ENCODE results near the gene XPO4.
"Not testable (repeated sequence)": the region's sequence is repeated elsewhere in the genome, so short reads cannot be mapped to it uniquely, and the experiment has no call there.

XPO4 gene

DNA sequence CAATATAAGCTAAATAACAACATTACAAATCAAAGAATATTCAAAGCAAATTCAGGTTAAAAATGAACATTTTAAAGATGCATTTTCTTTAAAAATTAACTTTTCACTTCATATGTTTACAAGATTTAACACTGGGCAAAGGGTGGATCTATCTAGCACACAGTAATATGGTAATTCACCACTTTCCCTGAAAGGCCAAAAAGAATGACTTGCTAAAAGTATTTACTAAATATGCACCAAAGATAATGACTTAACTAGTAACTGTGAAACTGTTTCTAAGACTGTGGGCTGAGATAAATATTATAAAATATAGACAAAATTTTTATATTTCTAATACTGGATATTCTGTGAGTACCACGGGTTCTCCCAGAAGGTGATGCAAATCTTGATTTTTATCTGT, 124.2 kb downstream of the XPO4 start:
- no peak for DNase-seq

GRCh38 chr13:20776751-20777150, 125.8 kb downstream of the XPO4 start:
- no peak for DNase-seq

DNA sequence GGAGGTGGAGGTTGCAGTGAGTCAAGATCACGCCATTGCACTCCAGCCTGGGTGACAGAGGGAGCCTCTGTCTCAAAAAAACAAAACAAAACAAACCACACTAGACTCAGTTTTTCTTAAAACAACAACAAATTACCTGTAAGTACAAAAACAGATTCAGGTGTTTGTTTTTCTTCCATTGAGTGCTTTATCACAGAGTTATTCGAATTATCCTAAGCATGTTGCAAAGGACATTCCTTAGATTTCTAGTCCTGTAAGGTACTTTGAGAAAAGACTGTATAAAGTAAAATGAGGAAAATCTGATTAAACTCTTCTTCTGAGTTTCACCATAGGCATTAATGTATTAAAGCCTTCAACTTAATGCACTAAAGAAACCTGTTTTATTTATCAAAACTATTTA, 126.6 kb downstream of the XPO4 start:
- DNase-seq = no peak

DNA sequence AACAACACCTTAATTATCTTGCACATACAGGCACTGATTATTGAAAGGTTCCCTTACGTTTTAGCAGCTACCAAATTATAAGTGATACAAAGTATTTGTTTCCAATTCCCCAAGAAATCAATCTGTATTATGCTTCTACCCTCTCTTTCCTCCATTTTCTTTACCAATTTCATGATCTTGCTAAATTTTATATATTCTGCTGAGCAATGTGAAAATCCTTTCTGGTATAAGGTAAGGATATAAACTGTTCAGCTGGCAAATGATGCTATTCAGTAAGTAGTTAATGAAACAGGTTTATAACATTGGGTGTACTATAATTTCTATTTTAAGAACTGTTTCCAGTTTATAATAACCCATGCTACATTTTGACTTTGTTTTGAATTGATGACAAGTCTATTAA, 127.8 kb downstream of the XPO4 start:
- no peak for DNase-seq

DNA sequence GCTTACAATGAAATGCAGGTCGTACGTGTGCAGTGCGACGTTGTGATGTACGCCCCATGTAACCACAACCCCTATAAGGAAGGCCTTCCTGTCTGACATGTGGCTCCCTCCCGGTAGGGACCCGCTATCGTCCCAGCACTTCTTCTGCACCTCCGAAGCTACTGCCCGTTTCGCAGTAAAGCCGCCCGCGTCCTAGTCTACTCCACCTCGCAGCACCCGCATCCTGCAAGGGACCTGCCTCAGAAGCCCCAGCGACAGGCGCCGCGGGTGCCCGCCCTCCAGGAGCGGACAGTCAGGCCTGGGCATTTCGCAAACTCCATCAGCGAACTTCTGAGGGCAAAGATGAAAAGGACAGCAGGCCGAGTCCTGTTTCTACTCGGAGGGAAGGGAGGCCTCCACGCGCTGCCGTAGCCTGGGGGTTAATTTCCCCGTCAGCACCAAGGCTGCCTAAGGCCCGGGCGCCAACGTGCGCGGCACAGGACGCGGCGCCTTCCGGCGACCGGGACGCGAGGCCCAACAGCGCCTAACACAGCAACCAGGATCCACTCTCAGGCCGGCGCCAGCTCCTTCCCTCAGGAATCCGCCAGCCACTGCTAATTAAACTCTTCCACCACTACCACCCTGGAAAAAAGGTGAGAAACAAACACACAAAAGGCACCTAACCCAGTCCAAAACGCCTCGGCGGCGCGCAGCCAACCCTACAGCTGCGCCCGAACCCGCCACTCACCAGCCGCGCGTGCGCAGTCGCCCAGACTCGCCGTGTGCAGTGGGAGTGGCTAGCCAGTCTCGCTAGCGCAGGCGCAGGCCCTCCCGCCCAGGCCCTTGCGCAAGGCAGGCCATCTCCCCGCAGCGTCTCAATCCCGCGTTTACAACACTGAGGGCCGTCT, 129.1 kb downstream of the XPO4 start, which contains the start of gene EEF1AKMT1:
Gene EEF1AKMT1, minus strand, starts transcription at position 768 of the 887 bp plus-strand sequence. CDS start 16,363 bp downstream, outside the sequence.
- peak; percentile 64 for DNase-seq

DNA sequence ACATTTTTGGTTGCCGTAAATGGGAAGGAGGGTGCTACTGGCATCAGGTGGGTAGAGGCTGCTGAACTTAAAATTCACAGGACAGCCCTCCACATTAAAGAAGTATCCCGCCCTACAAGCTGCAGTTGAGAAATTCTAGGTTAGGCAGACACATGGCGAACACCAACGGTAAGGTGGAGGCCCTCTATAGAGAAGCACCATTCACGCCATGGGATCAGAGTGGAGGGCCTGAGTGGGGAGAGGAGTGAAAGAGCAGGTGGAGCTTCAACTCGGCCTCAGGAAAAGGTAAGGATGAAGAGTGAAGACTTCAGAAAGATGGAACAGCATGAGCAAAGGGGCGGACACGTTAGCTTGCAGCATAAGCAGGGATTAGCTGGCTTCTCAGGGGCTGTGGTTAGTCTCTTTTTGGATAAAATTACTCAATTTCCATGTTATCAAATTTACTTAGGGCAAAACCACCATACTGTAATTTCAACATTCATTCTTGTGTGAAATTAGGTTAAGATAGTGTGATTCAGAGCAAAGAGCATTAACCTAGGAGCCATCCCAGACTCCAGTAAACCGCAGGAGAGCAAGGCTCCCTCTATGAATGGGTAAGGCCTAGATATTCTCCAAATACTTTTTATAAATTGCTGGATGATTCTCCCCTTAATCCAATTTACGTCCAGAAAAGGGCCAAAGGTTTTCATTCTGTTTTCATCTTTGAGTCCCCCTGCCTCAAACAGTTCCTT, 130.0 kb downstream of the XPO4 start:
- DNase-seq = no peak

DNA sequence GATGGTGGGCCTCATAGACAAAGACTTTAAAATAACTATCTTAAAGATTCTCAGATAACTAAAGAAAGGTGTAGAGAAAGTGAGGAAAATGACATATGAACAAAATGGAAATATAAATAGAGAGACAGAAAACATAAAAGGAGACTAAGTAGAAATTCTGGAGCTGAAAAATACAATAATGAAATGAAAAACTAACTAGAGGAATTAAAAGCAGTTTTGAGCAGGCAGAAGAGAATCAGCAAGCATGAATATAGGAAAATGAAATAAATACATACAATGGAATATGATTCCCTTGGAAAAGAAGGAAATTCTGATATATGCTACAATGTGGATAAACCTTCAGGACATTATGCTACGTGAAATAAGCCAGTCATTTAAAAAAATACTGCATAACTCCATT, 132.7 kb downstream of the XPO4 start:
- no peak for DNase-seq

DNA sequence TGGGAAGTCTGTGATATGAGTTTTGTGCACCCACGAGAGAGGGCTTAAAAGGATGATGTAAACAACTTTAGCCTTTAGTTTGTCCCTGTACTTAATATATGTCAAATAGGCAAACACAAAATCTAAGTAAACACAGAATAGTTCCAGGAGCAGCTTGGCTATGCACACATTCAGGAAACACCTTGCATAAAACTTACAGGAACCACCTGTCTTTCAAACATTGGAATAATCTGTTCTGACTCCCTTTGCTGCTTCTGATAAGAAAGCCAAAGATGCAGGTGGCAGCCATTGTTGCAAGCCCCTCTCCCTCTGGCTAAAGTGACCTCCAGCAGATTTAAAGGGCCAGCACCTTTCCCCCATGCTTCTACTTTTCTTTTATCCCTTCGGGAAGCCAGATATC, 133.5 kb downstream of the XPO4 start:
- DNase-seq = no peak

DNA sequence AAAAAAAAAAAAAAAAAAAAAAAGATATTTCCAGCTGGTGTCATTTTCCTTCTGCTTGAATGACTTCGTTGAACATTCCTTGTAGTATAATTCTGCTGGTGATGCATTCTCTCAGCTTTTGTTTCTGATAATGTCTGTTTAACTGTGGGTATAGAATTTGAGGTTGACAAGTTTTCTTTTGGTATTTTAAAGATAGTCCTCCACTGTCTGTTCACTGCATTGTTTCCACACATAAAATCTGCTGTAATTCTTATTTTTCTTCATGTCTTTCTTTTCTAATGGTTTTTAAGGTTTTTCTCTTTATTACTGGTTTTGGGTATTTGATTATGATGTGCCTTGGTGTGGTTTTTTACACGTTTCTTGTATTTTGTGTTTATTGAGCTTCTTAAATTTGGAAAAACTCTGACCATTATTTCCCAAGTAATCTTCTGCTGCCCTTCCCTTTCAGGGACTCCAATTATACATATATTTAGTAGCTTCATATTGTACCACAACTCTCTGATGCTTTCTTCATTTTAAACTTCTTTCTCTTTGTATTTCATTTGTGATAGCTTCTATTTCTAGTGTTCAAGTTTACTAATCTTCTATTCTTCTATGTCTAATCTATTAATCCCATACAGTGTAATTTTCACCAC, 135.1 kb downstream of the XPO4 start:
- DNase-seq = no peak

- no peak for DNase-seq
These were observed 141.7 kb downstream of the XPO4 start for GRCh38 chr13:20760872-20761271.

GRCh38 chr13:20754009-20754408, 148.5 kb downstream of the XPO4 start:
- DNase-seq = no peak

DNA sequence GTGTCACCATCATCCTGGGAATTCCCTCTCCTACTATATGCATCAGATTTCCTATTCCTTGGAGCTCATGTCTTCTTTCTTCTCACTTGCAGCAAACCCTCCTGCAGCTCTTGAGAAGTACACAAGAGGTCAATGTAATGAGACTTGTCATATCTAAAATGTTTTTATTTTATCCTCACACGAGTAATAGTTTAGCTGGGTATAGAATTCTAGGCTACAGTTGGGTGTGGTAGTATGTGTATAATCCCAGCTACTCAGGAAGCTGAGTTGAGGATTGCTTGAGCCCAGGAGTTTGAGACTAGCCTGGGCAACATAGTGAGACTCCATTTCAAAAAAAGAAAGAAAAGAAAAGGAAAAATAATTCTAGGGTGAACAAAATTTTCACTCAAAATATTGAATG, 153.2 kb downstream of the XPO4 start:
- DNase-seq = no peak

DNA sequence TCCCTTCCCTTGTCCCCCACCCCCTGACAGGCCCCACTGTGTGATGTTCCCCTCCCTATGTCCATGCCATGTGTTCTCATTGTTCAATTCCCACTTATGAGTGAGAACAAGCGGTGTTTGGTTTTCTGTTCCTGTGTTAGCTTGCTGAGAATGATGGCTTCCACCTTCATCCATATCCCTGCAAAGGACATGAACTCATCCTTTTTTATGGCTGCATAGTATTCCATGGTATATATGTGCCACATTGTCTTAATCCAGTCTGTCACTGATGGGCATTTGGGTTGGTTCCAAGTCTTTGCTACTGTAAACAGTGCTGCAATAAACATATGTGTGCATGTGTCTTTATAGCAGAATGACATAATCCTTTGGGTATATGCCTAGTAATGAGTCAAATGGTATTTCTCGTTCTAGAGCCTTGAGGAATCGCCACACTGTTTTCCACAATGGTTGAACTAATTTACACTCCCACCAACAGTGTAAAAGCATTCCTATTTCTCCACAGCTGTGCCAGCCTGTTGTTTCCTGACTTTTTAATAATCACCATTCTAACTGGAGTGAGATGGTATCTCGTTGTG, 158.6 kb downstream of the XPO4 start:
- not testable (repeated sequence) for DNase-seq

GRCh38 chr13:20740021-20740420, 162.5 kb downstream of the XPO4 start:
- no peak for DNase-seq

DNA sequence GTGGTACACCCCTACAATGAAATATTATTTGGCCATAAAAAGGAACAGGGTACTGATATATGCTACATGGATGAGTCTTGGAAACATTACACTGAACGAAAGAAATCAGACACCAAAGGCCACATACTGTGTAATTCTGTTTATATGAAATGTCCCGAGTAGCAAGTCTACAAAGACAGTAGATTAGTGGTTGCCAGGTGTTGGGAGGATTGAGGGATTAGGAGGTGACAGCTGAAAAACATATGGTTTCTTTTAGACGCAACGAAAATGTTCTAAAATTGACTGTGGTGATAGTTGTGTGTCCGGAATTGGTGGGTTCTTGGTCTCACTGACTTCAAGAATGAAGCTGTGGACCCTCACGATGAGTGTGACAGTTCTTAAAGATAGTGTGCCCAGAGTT, 163.9 kb downstream of the XPO4 start:
- DNase-seq = no peak

DNA sequence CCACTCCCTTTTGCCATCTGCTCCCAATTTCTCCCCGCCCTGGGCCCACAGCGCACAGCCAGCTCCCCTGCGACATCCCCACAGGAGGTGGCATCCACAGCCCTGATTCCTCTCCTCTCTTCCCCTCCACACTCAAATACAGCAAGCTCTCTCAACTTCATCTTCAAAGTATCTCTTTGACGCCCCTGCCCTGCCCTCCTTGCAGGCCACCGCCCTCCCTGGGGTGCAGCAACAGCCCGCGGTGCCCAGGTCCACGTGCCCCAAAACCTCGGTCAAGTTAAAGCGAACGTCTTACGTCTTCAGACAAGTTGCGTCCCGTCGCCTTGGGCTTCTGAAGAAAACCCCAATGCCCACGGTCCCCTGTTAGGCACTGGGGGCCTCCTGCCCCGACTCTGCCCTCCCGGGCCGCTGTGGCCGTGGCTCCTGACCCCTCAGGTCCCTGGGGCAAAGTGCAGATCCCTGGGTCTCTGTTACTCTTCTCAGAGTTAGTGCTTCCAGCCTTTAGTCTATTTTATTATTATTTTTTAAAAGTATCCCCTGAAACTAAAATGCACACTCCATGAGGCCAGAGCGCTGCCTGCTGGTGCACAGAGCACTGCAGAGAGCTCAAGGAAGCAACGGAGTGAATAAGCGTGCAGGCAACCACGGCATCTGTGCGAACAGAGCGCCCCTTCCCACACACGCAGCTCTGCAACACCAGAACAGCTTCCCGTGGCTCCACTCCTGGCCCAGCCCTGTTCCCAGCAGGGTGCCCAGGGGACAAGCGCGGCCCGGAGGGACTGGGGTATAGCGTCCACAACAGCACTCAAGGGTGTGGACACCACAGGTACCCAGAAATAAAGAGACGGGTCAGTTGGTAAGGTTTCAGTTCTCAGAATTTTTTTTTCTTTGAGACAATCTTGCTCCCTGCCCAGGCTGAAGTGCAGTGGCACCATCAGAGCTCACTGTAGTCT, 172.6 kb downstream of the XPO4 start:
- no peak for DNase-seq

DNA sequence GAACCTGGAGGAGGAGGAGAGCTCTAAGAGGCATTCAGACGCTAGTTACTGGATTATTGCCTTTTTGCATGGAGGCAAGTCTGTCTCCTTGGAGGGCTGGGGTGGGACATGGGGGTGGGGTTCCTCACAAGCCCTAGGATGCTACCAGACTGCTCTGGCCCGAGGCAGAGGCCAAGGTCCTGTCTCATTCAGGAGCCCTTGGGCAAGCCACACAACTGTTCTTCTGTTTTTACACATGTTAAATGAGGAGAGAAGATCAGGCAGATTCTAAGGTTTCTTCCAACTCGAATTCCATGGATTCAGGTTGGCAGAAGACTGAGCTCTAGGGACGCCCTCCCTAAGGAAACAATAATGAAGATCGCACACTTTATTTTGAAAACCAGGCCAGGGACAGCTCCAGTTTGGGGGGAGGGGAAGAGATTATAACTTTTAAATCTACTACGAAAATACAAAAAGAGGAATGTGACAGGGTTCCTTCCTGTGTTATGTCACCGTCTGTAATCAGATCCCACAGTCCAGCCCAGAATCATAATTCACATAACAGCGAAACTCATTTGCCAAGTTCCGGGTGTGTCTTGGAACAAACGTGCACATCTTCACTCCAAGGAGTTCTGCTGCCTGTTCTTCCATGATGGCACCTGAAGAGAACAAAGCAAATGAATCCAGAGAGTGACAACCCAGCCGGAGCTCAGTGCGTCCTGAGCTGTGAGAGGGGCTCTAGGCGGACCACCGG, 173.8 kb downstream of the XPO4 start:
- no peak for DNase-seq

DNA sequence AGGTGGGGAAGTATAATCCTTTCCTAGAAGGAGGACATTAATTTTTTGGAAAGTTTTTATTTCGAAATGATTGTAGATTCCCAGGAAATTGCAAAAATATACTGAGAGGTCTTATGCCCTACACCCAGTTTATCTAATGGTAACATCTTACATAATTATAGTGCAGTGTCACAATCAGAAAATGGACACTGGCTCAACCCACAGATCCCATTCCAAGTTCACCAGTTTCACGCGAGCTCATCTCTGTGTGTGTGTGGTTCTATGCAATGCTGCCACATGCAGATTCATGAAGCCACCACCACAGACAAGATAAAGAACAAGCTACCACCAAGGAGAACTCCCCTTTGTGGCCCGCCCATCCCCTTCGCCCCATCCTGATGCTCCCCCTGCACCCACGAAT, 174.7 kb downstream of the XPO4 start:
- no peak for DNase-seq
